GM23338 (cell line): Measurements from ENCODE around the gene GHRL. TPM values are rescaled to one million over a fixed set of nuclear protein-coding genes. Genes with fewer than 3 reads are reported as not detected.
A peak's percentile ranks its signal among the peaks of the same experiment; 100 is the strongest.

ENCODE experiments used
- ATAC-seq: fragments of 200-7000 bp; cut with Tn5 transposase; 3 replicates; pipeline ENCODE4 v1.9.1; 2020
- DNase-seq: peaks from one replicate; pipeline ENCODE4 v3.0.0-alpha.2; 2015; ENCODE audit warnings: low spot score
- H2AFZ ChIP-seq: fragments of 200-600 bp; sonication (generic); 2 replicates; pipeline ENCODE4 v1.8.0; 2016; ENCODE audit warnings: antibody characterized with exemption, mild to moderate bottlenecking, moderate library complexity
- H3F3A ChIP-seq: fragments of 200-600 bp; sonication (generic); replicated peaks from 2 replicates; pipeline ENCODE4 v1.8.0; 2017; ENCODE audit warnings: antibody characterized with exemption, mixed run types, low read depth
- H3K27ac ChIP-seq: fragments of 200-600 bp; sonication (generic); 2 replicates; pipeline ENCODE4 v1.6.1; 2016; ENCODE audit warnings: low read depth
- H3K27me3 ChIP-seq: fragments of 200-600 bp; sonication (generic); 2 replicates; pipeline ENCODE4 v1.8.0; 2016; ENCODE audit warnings: mild to moderate bottlenecking, mixed run types, moderate library complexity; ENCODE audit not compliant: insufficient read depth
- H3K36me3 ChIP-seq: fragments of 200-600 bp; sonication (generic); 2 replicates; pipeline ENCODE4 v1.8.0; 2016; ENCODE audit warnings: mild to moderate bottlenecking; ENCODE audit not compliant: insufficient read depth
- H3K4me1 ChIP-seq: fragments of 200-600 bp; sonication (generic); 2 replicates; pipeline ENCODE4 v1.8.0; 2016; ENCODE audit warnings: mild to moderate bottlenecking, moderate library complexity; ENCODE audit not compliant: insufficient read depth
- H3K4me2 ChIP-seq: fragments of 200-600 bp; sonication (generic); 2 replicates; pipeline ENCODE4 v1.7.1; 2017; ENCODE audit warnings: mixed run types
- H3K4me3 ChIP-seq: fragments of 200-600 bp; sonication (generic); 2 replicates; pipeline ENCODE4 v1.6.1; 2016; ENCODE audit warnings: mixed run types
- H3K79me2 ChIP-seq: fragments of 200-600 bp; sonication (generic); replicated peaks from 2 replicates; pipeline ENCODE4 v1.8.0; 2017; ENCODE audit warnings: mild to moderate bottlenecking; ENCODE audit not compliant: insufficient read depth
- H3K9me2 ChIP-seq: fragments of 200-600 bp; sonication (generic); 2 replicates; pipeline ENCODE4 v1.8.0; 2017; ENCODE audit not compliant: insufficient read depth
- H4K20me1 ChIP-seq: fragments of 200-600 bp; sonication (generic); replicated peaks from 2 replicates; pipeline ENCODE4 v1.8.0; 2017; ENCODE audit warnings: mild to moderate bottlenecking; ENCODE audit not compliant: insufficient read depth
- H3K27ac Mint-ChIP-seq: 2 replicates; pipeline ENCODE4 v1.8.0; 2020; ENCODE audit warnings: inconsistent platforms, mild to moderate bottlenecking, moderate library complexity, mixed read lengths
- H3K27me3 Mint-ChIP-seq: 3 replicates; pipeline ENCODE4 v1.8.0; 2022; ENCODE audit warnings: low read depth, mild to moderate bottlenecking, moderate library complexity, mixed read lengths, inconsistent platforms; ENCODE audit not compliant: insufficient read depth, poor library complexity
- H3K36me3 Mint-ChIP-seq: 3 replicates; pipeline ENCODE4 v1.8.0; 2021; ENCODE audit warnings: low read depth, mild to moderate bottlenecking, inconsistent platforms, moderate library complexity, mixed read lengths
- H3K4me1 Mint-ChIP-seq: 3 replicates; pipeline ENCODE4 v1.8.0; 2020; ENCODE audit warnings: mild to moderate bottlenecking, inconsistent platforms, mixed read lengths
- H3K4me3 Mint-ChIP-seq: 3 replicates; pipeline ENCODE4 v1.8.0; 2021; ENCODE audit warnings: moderate library complexity, mild to moderate bottlenecking, inconsistent platforms, mixed read lengths
- H3K9me3 Mint-ChIP-seq: 3 replicates; pipeline ENCODE4 v1.8.0; 2020; ENCODE audit warnings: moderate library complexity, mild to moderate bottlenecking, inconsistent platforms, mixed read lengths
- CREB1 ChIP-seq: fragments of 250-450 bp; sonication (Bioruptor Pico); IDR thresholded peaks from 2 replicates; pipeline ENCODE4 v1.5.0; 2020; ENCODE audit warnings: low read depth, mild to moderate bottlenecking, moderate library complexity
- EZH2 ChIP-seq: fragments of 200-600 bp; sonication (generic); IDR thresholded peaks from one replicate; pipeline ENCODE4 v1.8.0; 2017; ENCODE audit warnings: antibody characterized with exemption, mild to moderate bottlenecking, low read depth; ENCODE audit not compliant: unreplicated experiment
- EZH2phosphoT487 ChIP-seq: fragments of 200-600 bp; sonication (generic); IDR thresholded peaks from one replicate; pipeline ENCODE4 v1.8.1; 2018; ENCODE audit warnings: antibody characterized with exemption; ENCODE audit not compliant: unreplicated experiment
- JUNB ChIP-seq: IDR thresholded peaks from one replicate; pipeline ENCODE4 v1.6.1; 2016; ENCODE audit warnings: antibody characterized with exemption; ENCODE audit not compliant: unreplicated experiment
- NANOG ChIP-seq: IDR thresholded peaks from 2 replicates; pipeline ENCODE4 v1.6.1; 2016; ENCODE audit warnings: antibody characterized with exemption, borderline replicate concordance
- POLR2AphosphoS5 ChIP-seq: IDR thresholded peaks from 2 replicates; pipeline ENCODE4 v1.6.1; 2016; ENCODE audit warnings: antibody characterized with exemption, low read depth
- STAT1 ChIP-seq: IDR thresholded peaks from one replicate; pipeline ENCODE4 v1.6.1; 2016; ENCODE audit warnings: antibody characterized with exemption; ENCODE audit not compliant: unreplicated experiment
- ZNF114 ChIP-seq: fragments of 250-450 bp; sonication (Bioruptor Pico); IDR thresholded peaks from 2 replicates; pipeline ENCODE4 v1.5.0; 2020; ENCODE audit warnings: mild to moderate bottlenecking, moderate library complexity
- ZNF331 ChIP-seq: fragments of 250-450 bp; sonication (Bioruptor Pico); IDR thresholded peaks from 2 replicates; pipeline ENCODE4 v1.5.0; 2020; ENCODE audit warnings: low read depth, mild to moderate bottlenecking, moderate library complexity
- ZNF462 ChIP-seq: fragments of 250-450 bp; sonication (Bioruptor Pico); IDR thresholded peaks from 2 replicates; pipeline ENCODE4 v1.5.0; 2020; ENCODE audit warnings: mild to moderate bottlenecking, moderate library complexity
- polyA plus RNA-seq: library from polyadenylated mRNA; unstranded; fragments of >200 nt; fragmentation: Nextera tagmentation; extraction: Ambion mirVana; gene quantifications from 2 replicates; pipeline ENCODE4 v1.2.1, GENCODE V29; 2016
- total RNA-seq: library from RNA; depleted of rRNA; stranded (reverse); fragments of >200 nt; shearing (Covaris generic); gene quantifications from 2 replicates; pipeline ENCODE4 v1.2.3, GENCODE V29; 2014
- TF ChIP-seq, protein P1 (sequence below): IDR thresholded peaks from one replicate; pipeline ENCODE4 v1.6.1; 2018; ENCODE audit warnings: antibody characterized with exemption; ENCODE audit not compliant: unreplicated experiment
- TF ChIP-seq, protein P2 (sequence below), 2 experiments: fragments of 200-600 bp in 1 of 2; sonication (generic) in 1 of 2; conservative IDR thresholded peaks; 2 replicates each; pipeline versions ENCODE4 v1.5.1 to v1.6.1; 2016 to 2017; ENCODE audit warnings: antibody characterized with exemption in 2 of 2, low read depth in 2 of 2, mild to moderate bottlenecking in 2 of 2, moderate library complexity in 1 of 2

GHRL gene
- total and polyA plus RNA-seq, 2 experiments from 2014 or later = 0.78 TPM; not detected in 1

DNA sequence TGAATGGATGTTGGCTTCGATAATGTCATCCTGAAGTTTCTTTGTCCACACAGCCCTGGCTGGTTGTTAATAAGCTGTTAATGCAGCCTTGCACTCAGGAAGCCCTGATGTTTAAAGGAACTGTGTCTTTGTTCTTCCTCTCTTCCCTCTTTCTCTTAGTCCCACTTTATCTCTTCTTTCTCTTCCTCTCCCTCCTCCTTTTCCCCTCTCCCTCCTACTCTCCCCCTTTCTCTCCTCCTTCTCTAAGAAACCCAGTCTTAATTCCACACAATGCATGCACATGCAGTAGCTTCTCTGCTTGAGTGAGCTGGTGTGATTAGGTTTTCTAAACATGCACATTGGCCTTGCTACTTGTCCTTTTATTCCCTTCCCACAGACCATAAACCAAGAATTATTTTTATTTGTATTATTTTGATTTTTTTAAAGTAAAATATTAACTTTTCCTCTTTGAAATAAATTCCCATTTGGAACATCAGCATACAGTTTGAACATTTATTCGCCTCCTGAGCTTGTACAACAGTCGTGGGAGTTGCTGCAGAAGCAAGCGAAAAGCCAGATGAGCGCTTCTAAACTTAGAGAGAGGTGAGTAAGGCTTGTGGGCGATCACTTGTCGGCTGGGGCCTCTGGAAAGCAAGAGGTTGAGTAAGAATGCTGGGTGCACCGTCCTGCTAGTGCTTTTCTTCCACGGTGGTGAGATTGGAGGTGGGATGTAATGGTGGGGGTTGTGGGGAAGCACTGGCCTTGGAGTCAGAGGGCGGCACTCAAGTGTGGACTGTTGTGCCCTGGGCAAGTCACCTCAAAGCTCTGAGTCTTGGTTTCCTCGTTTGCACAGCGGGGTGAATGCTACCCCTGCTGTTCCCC is 7.2 kb downstream of the GHRL start:
- H3F3A ChIP-seq = no peaks in the 10 kb centered on the region
- H3K4me2 ChIP-seq = no peak overlapping the region
- peaks cover 5% of the 10 kb centered on the region for H3K27me3 Mint-ChIP-seq
- H3K9me3 Mint-ChIP-seq = no peaks in the 10 kb centered on the region
- TF ChIP-seq, protein P1, sequence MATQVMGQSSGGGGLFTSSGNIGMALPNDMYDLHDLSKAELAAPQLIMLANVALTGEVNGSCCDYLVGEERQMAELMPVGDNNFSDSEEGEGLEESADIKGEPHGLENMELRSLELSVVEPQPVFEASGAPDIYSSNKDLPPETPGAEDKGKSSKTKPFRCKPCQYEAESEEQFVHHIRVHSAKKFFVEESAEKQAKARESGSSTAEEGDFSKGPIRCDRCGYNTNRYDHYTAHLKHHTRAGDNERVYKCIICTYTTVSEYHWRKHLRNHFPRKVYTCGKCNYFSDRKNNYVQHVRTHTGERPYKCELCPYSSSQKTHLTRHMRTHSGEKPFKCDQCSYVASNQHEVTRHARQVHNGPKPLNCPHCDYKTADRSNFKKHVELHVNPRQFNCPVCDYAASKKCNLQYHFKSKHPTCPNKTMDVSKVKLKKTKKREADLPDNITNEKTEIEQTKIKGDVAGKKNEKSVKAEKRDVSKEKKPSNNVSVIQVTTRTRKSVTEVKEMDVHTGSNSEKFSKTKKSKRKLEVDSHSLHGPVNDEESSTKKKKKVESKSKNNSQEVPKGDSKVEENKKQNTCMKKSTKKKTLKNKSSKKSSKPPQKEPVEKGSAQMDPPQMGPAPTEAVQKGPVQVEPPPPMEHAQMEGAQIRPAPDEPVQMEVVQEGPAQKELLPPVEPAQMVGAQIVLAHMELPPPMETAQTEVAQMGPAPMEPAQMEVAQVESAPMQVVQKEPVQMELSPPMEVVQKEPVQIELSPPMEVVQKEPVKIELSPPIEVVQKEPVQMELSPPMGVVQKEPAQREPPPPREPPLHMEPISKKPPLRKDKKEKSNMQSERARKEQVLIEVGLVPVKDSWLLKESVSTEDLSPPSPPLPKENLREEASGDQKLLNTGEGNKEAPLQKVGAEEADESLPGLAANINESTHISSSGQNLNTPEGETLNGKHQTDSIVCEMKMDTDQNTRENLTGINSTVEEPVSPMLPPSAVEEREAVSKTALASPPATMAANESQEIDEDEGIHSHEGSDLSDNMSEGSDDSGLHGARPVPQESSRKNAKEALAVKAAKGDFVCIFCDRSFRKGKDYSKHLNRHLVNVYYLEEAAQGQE = no peak
- TF ChIP-seq ZNF114 (CRISPR knock-in tag) (no peak), EZH2phosphoT487 (no peak), ZNF462 (no peak), CREB1 (CRISPR knock-in tag) (no peak), EZH2 (no peak), ZNF331 (CRISPR knock-in tag) (no peak), POLR2AphosphoS5 (no peak), JUNB (no peak), STAT1 (no peak), NANOG (no peak)
- TF ChIP-seq, protein P2, sequence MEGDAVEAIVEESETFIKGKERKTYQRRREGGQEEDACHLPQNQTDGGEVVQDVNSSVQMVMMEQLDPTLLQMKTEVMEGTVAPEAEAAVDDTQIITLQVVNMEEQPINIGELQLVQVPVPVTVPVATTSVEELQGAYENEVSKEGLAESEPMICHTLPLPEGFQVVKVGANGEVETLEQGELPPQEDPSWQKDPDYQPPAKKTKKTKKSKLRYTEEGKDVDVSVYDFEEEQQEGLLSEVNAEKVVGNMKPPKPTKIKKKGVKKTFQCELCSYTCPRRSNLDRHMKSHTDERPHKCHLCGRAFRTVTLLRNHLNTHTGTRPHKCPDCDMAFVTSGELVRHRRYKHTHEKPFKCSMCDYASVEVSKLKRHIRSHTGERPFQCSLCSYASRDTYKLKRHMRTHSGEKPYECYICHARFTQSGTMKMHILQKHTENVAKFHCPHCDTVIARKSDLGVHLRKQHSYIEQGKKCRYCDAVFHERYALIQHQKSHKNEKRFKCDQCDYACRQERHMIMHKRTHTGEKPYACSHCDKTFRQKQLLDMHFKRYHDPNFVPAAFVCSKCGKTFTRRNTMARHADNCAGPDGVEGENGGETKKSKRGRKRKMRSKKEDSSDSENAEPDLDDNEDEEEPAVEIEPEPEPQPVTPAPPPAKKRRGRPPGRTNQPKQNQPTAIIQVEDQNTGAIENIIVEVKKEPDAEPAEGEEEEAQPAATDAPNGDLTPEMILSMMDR (conservative IDR thresholded peaks at IDR 0.05; ENCODE audit: low read depth in 2 of 2) = no peak
- no peaks in the 10 kb centered on the region for H3K27me3 ChIP-seq
- peaks cover 3% of the 10 kb centered on the region; the same call in 1 of the 2 replicates for H3K36me3 ChIP-seq
- ATAC-seq (no peak), DNase-seq (no peak)
- H3K27ac ChIP-seq = no peak overlapping the region
- no peak overlapping the region for H3K4me3 ChIP-seq
- no peaks in the 10 kb centered on the region for H3K9me2 ChIP-seq
- peaks cover 8% of the 10 kb centered on the region; the same call in 1 of the 2 replicates for H3K4me1 ChIP-seq
- no peaks in the 10 kb centered on the region for H3K79me2 ChIP-seq
- H3K36me3 Mint-ChIP-seq = peaks cover 21% of the 10 kb centered on the region
- H4K20me1 ChIP-seq = no peaks in the 10 kb centered on the region
- H2AFZ ChIP-seq = no peak overlapping the region
- H3K27ac Mint-ChIP-seq = peak overlapping the region; percentile 72; the same call in 1 of the 2 replicates
- H3K4me3 Mint-ChIP-seq = no peak overlapping the region
- H3K4me1 Mint-ChIP-seq = peaks cover 15% of the 10 kb centered on the region
